Thoracic aorta endothelial cell (primary cell): ENCODE measurements around the gene OR6B1. TPM values are rescaled to one million over a fixed set of nuclear protein-coding genes. Genes with fewer than 3 reads are reported as not detected.

Experiments used
- total RNA-seq: library from RNA; depleted of rRNA; stranded (reverse); fragments of >200 nt; gene quantifications from 2 replicates; pipeline ENCODE4 v1.2.3, GENCODE V29; 2012

The OR6B1 gene
- not detected in 2 replicates for total RNA-seq

GRCh38 chr7:144000020-144000419 is at the start of gene OR6B1:
Gene OR6B1 (plus strand): TSS chr7:144000320. CDS start chr7:144003997, 3,677 bp downstream.

GRCh38 chr7:143954544-143954943 is 45.6 kb upstream of the OR6B1 start, which contains the start of gene OR2F1:
Gene OR2F1 (plus strand): TSS chr7:143954844. CDS start chr7:143959971, 5,127 bp downstream.

GRCh38 chr7:144048648-144049047 is 48.5 kb downstream of the OR6B1 start, which contains the start of gene OR2A5:
Gene OR2A5 (plus strand): TSS chr7:144048948. CDS start chr7:144050402, 1,454 bp downstream.

Other genes with a start within 250 kb of the OR6B1 start
- gene CTAGE6, start 242.6 kb upstream of the OR6B1 start, total RNA-seq = 1.2 and 2.2 TPM in 2 replicates
- gene TCAF1, start 98.1 kb upstream of the OR6B1 start, total RNA-seq = 45.1 and 48.7 TPM in 2 replicates
- gene OR2F2, start 65.1 kb upstream of the OR6B1 start, total RNA-seq = not detected in 2 replicates
- not detected in 2 replicates for gene OR2F1, start 45.5 kb upstream of the OR6B1 start, total RNA-seq
- gene OR2A5, start 48.6 kb downstream of the OR6B1 start, total RNA-seq = not detected in 2 replicates
- gene OR2A25, start 69.5 kb downstream of the OR6B1 start, total RNA-seq = not detected in 2 replicates
- gene OR2A12, start 86.0 kb downstream of the OR6B1 start, total RNA-seq = not detected in 2 replicates
- gene OR2A2, start 109.3 kb downstream of the OR6B1 start, total RNA-seq = not detected in 2 replicates
- gene OR2A14, start 122.9 kb downstream of the OR6B1 start, total RNA-seq = not detected in 2 replicates
- gene CTAGE4, start 183.1 kb downstream of the OR6B1 start, total RNA-seq = 0.22 and 1.1 TPM in 2 replicates
- gene ARHGEF35, start 195.5 kb downstream of the OR6B1 start, total RNA-seq = 0.53 and 1.1 TPM in 2 replicates
- 0.07 TPM in 1 of 2 replicates, not detected in the other for gene OR2A42, start 239.3 kb downstream of the OR6B1 start, total RNA-seq